ENCODE results near the gene HTR3C. TPM values are rescaled to one million over a fixed set of nuclear protein-coding genes. Genes with fewer than 3 reads are reported as not detected.

HTR3C gene
- total RNA-seq, 1 donor from 2014 or later, result not detected

DNA sequence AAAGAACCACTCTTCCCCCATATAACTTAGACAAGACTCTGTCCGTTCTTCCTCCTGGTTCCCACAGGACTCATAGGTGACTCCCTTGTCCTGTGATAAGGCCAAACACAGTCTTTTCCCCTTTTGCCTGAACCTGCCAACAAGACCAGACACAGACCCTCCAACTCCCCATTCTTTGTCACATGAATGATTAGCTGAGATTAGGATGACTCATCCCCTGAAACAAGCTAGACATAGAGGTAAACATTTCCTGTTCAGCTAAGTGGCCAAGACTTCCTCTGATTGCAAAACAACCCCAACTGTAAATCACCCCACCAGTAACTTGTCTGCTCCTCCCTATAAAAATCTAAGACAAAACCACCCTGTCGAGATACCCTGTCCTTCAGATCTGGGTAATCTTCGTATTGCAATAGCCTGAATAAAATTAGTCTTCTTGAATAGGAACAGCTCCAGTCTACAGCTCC lies 32.6 kb downstream of the HTR3C start:
- DNase-seq (ENCODE audit: low read depth), result peak; percentile 56

DNA sequence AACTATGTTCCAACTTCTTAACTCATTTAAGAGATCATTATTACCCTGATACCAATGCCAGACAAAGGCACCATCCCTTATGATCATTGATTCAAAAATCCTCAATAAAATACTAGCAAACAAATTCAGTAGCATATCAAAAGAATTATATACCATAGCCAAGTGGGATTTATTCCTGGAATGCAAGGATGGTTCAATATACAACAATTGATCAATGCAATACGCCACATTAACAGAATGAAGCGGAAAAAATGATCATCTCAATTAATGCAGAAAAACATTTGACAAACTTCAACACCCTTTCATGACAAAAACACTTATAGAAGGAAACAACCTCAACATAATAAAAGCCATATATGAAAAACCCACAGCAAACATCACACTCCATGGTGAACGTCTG lies 39.4 kb downstream of the HTR3C start:
- no peak for DNase-seq (ENCODE audit: low read depth)

- no peak for DNase-seq (ENCODE audit: low read depth)
Observed at GRCh38 chr3:184096811-184097383, 44.0 kb downstream of the HTR3C start, which contains the start of gene HTR3E. Gene HTR3E (plus strand): TSS chr3:184097064. CDS start chr3:184097530, 466 bp downstream.

DNA sequence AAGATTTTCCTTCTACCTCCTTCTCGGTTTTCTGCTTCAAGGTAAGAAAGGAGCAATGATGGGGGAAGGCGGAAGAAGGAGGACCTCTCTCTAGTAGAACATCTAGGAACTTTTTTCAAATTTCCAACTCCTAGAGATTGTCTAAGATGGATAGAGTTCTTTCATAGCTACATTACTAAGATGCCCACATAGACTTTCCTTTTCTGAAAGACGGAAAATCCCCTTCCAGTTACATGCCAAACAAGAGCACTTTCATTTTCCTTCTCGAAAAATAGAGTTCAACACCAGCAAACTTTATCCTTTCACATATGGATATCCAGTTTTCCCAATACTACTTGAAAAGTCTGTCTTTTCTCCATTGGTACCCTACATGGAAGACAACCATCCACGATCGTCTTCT lies 44.7 kb downstream of the HTR3C start:
- DNase-seq (ENCODE audit: low read depth), result no peak

DNA sequence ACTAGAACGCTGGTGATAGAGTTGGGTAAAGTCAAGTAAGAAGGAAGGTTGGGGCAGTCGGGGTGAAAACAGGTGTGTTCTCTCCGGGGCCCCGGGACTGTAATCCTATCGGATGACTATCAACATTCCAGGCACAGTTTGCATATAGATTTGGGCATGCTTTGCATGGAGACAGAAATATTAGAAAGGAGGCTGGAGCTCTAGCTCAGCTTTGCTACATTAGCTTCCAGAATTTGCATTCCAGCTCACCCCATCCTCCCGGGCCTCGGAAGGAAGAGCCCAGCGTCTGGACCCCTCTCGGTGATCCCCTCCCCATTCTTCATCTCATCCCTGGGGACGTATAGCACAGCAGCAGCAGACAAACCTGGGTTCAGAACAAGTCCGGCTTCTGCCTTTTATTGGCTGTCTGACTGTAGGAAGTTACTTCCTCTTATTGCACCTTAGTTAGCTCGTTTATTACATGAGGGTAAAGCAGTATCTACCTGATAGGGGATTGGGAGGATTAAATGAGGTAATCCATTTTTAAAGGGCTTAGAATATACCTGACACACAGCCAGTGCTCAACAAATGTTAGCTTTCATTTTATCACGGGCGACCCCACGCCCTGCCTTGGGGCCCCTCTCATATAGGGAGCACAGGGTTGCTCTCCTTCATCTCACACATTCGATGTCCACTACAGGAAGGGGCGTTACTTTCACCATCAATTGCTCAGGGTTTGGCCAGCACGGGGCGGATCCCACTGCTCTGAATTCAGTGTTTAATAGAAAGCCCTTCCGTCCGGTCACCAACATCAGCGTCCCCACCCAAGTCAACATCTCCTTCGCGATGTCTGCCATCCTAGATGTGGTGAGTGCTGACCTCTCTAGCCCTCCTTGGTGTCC lies 47.2 kb downstream of the HTR3C start:
- DNase-seq (ENCODE audit: low read depth), result no peak

Other genes starting within 250 kb of the HTR3C start
- gene MAP6D1, start 227.5 kb upstream of the HTR3C start, total RNA-seq, result 2.3 and 2.5 TPM in 2 replicates
- 43.7 and 53.5 TPM in 2 replicates for gene PARL, start 168.2 kb upstream of the HTR3C start, total RNA-seq
- 12.0 and 93.6 TPM in 2 replicates for gene ABCC5, start 35.2 kb upstream of the HTR3C start, total RNA-seq
- 0.10 TPM in 1 of 2 replicates, not detected in the other for gene HTR3D, start 21.3 kb upstream of the HTR3C start, total RNA-seq
- not detected in 2 replicates for gene HTR3E, start 44.0 kb downstream of the HTR3C start, total RNA-seq
- 36.1 and 43.8 TPM in 2 replicates for gene EIF2B5, start 82.3 kb downstream of the HTR3C start, total RNA-seq
- 16.8 and 63.6 TPM in 2 replicates for gene DVL3, start 102.3 kb downstream of the HTR3C start, total RNA-seq
- 299 and 523 TPM in 2 replicates for gene AP2M1, start 121.8 kb downstream of the HTR3C start, total RNA-seq
- gene ABCF3, start 133.2 kb downstream of the HTR3C start, total RNA-seq, result 17.9 and 53.3 TPM in 2 replicates
- gene VWA5B2, start 176.5 kb downstream of the HTR3C start, total RNA-seq, result 0.10 TPM in 1 of 2 replicates, not detected in the other
- 18.9 and 43.2 TPM in 2 replicates for gene ALG3, start 195.9 kb downstream of the HTR3C start, total RNA-seq
- gene EEF1AKMT4, start 196.6 kb downstream of the HTR3C start, total RNA-seq, result 4.3 and 4.7 TPM in 2 replicates
- 0.10 TPM in 1 of 2 replicates, not detected in the other for gene CAMK2N2, start 208.5 kb downstream of the HTR3C start, total RNA-seq
- not detected in 2 replicates for gene ECE2, start 223.0 kb downstream of the HTR3C start, total RNA-seq
- gene PSMD2, start 246.2 kb downstream of the HTR3C start, total RNA-seq, result 423 and 840 TPM in 2 replicates